GM21423 (cell line): Measurements from ENCODE around the gene FGFR3.

ENCODE experiments used
- ATAC-seq: cut with Tn5 transposase; IDR thresholded peaks from one replicate; pipeline ENCODE4 v1.9.1; 2021; ENCODE audit warnings: mild to moderate bottlenecking, moderate library complexity; ENCODE audit not compliant: unreplicated experiment

Gene FGFR3

GRCh38 chr4:1756079-1756478 is 37.0 kb upstream of the FGFR3 start:
- ATAC-seq = no peak

DNA sequence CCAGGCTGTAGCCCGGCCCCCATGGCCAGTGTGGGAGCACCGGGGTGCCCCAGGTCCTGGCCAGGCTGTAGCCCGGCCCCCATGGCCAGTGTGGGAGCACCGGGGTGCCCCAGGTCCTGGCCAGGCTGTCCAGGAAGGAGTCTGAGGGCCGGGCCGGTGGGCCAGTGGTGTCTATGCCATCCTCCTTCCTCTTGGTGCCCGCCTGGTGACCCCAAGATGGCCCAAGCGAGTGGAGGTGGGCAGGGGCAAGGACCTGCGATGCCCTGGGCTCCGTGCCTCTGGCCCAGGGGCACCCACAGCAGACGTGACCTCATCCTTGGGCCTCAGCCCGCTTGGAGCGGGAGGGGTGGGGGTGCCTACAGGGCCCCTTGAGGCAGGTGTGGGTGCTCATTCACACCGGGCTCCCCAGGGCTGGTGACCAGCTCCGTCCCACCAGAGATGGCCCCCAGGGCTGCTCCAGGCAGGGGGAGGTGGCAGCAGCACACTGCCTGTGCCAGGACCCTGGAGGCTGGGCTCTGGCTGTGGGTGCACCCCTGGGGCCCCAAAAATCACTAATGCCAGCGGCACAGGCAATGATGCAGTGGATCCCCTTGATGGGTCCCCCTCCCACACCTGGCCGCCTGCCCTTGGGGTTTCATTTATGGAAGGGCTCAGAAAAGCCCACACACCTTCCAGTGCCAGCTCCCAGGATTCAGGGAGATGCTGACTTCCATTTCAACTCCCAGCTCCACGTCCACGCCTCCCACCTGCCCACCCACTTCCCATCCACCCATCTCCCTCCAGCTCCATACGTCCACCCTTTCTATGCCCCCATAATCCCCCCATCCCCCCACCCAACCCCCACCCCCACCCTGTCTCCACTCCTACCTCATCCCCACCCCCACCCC is 36.0 kb upstream of the FGFR3 start:
- ATAC-seq = no peak

DNA sequence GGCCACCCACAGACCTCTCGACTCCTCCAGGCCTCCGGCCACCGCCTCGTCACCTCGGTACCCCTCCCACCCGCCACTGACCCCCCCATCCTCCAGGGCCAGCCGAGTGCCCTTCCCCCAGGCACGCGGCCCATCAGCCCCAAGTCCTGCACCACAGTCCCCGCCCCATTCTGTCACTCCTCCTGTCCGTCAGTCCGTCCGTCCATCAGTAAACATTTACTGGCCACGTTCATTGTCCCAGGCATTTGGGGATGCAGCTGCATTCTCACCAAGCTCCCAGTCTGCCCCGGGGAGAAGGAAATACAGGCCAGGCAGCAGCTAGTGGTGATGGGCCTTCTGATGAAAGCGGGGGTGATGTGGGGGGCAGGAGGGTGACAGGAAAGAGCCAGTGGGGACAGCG is 35.3 kb upstream of the FGFR3 start:
- ATAC-seq = no peak

GRCh38 chr4:1758306-1759121 is 34.6 kb upstream of the FGFR3 start:
- ATAC-seq = no peak

DNA sequence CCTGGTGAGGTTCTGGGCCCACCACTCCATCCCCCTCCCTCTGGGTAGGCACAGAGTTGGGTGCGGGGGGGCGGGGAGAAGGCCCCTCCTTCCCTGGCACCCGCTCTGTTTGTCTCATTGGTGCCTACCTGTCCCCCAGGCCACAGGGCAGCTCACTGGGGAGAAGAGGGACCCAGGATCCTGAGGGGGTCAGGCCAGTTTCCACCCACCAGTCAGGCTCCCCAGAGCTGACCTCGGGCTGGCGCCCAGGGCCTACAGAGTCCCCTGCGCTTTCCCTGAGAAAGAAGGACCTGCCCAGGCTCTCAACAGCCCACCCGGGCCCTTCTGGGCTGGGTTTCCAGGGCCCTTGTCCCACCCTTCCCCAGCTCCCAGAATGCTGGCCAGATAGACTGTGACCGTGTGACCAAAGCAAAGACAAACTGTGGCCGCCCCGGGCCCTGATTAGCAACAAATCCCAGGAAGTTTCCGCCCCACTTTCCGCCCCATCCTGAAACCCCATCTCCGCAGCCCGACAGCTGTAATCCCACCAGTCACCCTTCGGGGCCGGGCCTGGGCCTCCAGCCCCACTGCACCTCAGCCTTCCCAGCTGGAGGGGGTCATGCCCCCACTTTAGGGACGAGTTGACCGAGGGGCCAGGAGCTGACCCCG is 33.8 kb upstream of the FGFR3 start:
- ATAC-seq = no peak

- no peak for ATAC-seq
These were observed 33.3 kb upstream of the FGFR3 start for GRCh38 chr4:1759818-1760223.

DNA sequence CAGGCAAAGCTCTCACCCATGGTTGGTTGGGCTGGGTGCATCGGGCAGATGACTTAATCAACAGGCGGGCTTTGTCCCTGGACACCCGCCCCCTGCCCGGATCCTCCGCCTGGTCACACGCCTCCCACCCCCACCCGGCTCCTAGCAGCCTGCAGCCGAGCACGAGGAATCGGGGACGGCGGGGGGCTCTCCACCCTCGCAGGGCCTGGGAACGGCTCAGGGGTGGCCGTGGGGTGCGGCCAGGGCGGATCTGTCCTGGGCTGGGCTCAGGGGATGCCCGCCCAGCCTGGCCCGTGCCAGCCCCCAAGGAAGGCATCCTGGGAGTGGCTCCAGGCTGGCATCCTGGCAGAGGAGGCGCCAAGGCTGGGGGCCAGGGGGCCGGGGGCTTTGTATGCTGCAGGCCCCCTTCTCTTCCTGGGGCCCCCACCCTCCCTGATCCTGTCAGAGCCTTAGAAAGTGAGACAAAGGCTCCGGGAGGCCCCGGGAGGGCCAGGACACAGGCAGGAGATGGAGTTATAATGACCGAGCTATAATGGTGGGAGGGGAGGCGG is 32.5 kb upstream of the FGFR3 start:
- ATAC-seq = no peak

- ATAC-seq = no peak
These were observed 31.9 kb upstream of the FGFR3 start for GRCh38 chr4:1761130-1761689.

GRCh38 chr4:1762264-1763010 is 30.7 kb upstream of the FGFR3 start:
- no peak for ATAC-seq

GRCh38 chr4:1763070-1763549 is 30.0 kb upstream of the FGFR3 start:
- ATAC-seq = no peak

DNA sequence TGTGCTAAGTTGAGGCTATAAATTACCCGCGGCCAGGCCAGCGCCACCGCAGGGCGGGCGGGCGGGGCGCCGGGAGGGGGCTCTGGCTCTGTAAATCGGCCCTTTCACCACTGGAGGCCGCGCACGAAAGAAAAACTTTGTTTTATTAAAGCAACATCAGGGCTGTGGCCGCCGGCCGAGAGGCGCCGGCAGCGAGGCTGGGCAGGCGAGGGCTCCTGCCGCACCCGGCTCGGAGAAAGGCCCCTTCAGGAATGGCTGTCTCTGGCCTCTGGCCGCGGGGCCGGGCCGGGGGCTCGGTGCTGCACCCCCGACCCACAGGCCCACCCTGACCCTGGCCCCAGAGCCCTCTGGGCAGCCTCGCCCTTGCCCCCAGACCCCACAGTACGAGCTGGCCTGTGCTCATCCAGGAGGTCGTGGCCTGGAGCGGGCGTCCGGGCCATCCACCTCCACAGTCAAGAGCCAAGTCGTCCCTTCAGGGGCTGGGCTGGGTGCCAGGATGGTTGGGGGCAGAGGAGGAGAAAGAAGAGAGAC is 29.5 kb upstream of the FGFR3 start:
- no peak for ATAC-seq

DNA sequence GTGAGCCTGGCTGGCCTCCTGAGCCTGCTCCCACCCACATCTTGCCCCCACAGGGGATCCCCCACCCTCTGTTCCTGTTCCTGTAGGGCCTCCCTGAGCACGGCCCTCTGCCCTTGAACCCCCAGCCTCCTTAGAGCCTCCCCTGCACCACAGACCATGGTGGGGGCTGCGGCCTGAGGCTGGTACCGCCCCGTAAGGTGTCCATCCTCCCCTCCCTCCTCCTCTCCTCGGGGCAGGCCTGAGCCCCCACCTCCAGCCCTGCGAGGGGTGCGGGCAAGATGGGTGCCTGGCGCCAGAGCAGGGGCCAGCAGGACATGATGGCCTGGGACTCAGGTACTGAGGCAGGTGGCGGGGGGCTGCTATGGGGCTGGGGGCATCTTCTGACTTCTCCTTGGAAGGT is 28.4 kb upstream of the FGFR3 start:
- no peak for ATAC-seq

GRCh38 chr4:1765409-1766072 is 27.6 kb upstream of the FGFR3 start:
- no peak for ATAC-seq

- no peak for ATAC-seq
These were observed 26.7 kb upstream of the FGFR3 start for GRCh38 chr4:1766106-1767060.

DNA sequence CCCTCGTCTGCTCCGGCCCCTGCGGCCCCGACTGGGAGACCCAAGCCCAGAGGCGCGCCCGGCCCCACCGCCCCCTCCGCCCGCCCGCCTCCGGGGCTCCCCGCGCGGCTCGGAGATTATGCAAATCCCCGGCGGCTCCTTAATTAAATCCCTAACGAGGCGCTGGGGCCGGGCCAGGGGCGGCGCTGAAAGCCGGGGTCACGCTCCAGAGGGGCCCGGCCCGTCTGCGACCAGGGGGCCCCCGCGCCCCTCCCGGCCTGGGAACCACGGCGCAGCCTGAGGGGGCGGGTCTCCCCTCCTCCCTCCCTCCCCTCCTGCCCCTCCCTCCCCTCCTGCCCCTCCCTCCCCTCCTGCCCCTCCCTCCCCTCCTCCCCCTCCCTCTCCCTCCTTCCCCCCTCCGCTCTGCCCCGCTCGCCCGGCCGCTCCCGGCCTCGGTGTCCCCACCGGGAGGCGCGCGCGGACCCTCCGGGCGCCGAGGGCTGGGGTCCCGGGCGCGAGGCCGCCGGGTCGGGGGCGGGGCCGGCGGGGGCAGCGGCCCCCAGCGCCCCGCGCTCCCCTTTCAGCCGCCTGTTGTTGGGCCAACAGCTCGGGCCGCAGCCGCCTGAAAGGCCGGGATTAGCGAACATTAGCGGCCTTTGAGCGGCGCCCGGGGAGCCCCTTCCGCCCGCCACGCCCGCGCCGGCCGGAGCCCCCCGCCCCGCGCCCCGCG is 25.9 kb upstream of the FGFR3 start:
- no peak for ATAC-seq

DNA sequence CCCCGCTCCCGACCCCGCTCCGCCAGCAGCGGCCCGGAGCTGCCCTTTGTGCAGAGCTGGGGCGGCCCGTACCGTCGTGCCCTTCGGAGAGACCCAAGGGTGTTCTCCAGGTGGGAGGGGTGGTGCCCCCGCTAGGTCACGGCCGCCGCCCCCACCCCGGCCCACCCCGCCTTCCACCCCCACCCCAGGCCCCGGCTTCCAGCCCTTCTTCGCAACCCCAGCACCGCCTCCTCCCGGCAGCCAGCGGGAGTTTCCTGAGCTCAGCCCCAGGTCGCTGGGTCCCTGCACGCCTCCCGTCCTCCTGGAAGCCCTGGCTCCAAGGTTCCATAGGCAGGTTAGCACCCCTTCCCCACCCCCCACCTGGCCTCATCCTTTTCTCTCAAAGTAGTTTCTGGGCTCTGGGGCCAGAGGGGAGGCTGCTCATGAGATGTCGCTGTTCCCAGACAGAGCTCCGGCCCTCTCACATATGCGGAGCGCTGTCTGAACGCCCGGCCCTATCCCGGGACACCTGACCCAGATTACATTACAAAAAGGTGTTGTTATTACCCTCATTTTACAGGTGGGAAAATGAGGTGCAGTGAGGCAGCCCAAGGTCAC is 25.2 kb upstream of the FGFR3 start:
- ATAC-seq = no peak

DNA sequence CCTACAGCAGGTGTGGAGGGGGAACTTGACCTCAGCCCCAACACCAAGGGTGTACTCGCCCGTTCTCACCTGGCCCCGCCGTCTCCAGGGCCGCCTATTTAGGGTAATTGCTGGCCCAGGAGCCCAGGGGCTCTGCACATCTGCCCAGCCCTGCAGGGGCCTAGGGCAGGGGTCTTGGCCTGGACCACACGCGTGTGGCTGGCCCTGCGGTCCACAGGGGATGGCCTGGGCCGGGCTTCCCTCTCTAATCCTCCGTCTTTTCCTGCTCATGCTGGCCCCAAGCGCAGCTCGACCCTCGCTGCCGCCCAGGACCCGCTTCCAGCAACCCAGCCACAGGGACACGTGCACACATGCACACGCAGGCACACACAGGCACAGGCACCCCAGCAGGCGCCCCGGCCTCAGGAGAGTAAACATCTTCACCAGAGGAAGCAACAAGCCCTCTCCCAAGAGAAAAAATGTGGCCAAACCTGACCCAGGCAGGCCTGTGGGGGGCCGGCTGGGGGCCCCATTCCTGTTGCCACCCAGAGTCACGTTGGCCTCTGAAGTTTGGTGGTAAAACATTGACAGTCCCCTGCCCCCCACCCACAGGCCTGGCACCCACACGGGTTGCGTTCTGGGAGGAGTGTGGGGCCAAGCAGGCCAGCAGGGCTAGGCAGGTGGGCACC is 24.6 kb upstream of the FGFR3 start:
- no peak for ATAC-seq
